Activated CD4-positive, alpha-beta memory T cell treated with anti-CD3 and anti-CD28 coated beads, Interleukin-2, amount 10 ng/mL, durations not matched to agents 7 days and 5 days (primary cell): ENCODE data around the gene FADS2. TPM values are rescaled to one million over a fixed set of nuclear protein-coding genes. Genes with fewer than 3 reads are reported as not detected.
A peak's percentile ranks its signal among the peaks of the same experiment; 100 is the strongest.

Experiments used
- CTCF ChIA-PET: fragments of 350-600 bp; sonication (Branson Sonifier 250); formaldehyde crosslinking; loops from one replicate; lab custom pipeline; 2021; ENCODE audit warnings: antibody characterized with exemption, inconsistent platforms; lab: Charles Lee
- POLR2A ChIA-PET: fragments of 350-600 bp; sonication (Branson Sonifier 250); formaldehyde crosslinking; loops from one replicate; lab custom pipeline; 2021; ENCODE audit warnings: antibody characterized with exemption; lab: Charles Lee
- DNase-seq: peaks from one replicate; pipeline ENCODE4 v3.0.0-alpha.2; 2020
- H3K27ac Mint-ChIP-seq: one replicate; pipeline ENCODE4 v1.8.0; 2021; ENCODE audit warnings: mild to moderate bottlenecking, mixed read lengths
- H3K27me3 Mint-ChIP-seq: one replicate; pipeline ENCODE4 v1.8.0; 2021; ENCODE audit warnings: mixed read lengths
- H3K36me3 Mint-ChIP-seq: one replicate; pipeline ENCODE4 v1.8.0; 2021; ENCODE audit warnings: low read depth, mixed read lengths
- H3K4me1 Mint-ChIP-seq: one replicate; pipeline ENCODE4 v1.8.0; 2021; ENCODE audit warnings: mixed read lengths
- H3K4me3 Mint-ChIP-seq: one replicate; pipeline ENCODE4 v1.8.0; 2021; ENCODE audit warnings: mild to moderate bottlenecking, mixed read lengths
- H3K9me3 Mint-ChIP-seq: one replicate; pipeline ENCODE4 v1.8.0; 2021; ENCODE audit warnings: mixed read lengths
- total RNA-seq, 2 experiments: library from RNA; stranded (reverse); gene quantifications; one replicate each; pipeline ENCODE4 v1.2.3, GENCODE V29; 2021

FADS2 gene
- total RNA-seq, 2 experiments from 2014 or later: 251 to 253 TPM

DNA sequence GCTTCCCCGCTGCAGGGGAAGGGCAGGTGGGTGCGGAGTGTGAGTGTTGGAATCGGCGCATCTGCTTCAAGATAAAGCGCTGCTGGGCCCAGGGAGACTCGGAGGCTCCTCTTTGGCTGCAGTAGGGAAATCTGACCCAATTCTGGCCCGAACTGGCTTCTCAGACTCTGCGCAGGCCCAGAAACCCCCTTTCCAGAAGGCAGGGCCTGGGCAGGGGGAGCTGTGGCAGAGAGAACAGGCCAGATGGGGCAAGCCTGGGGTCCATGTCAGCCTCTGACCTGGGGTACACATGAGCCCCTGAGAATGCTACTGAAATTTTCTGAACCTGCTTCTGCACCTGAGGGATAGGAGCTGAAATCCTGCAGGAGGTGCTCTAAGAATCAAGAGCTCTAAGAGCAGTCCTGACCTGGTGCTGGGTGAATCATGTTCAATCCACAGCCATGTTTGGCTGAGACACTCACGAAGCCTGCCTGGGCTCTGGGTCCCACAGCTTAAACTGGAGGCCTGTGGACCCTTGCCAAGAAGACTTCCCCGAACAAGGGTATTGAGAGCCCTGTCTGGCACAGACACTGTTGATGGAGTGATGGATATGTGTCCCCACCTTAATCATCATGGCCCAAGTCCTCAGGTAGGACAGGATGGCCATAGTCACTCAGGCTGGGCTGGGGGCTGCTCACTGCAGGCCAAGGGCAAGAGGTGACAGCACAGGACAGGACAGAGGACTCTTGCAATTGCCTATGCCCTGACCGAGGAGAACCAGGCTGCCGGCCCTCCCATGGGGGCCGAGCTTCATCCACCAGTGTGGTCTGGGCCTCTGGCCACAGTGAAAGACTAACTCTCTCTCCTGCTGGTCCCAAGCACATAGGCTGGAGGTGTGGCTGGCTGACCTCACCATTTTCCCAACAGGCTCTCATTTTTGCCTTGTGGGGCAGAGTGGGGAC is 82.4 kb downstream of the FADS2 start:
- no peak for DNase-seq
- ChIA-PET POLR2A (no interaction called here), CTCF (interaction anchor here (0.7 to 2.2 kb wide), 3 partner anchors 172 to 198 kb away, joined by 3 to 6 read pairs (median 4); no protein-coding TSS in a partner anchor)
- H3K9me3 Mint-ChIP-seq: no peaks in the 10 kb centered on the region
- no peaks in the 10 kb centered on the region for H3K4me1 Mint-ChIP-seq
- no peak overlapping the region for H3K27ac Mint-ChIP-seq
- no peak overlapping the region for H3K4me3 Mint-ChIP-seq
- peaks cover 10% of the 10 kb centered on the region for H3K27me3 Mint-ChIP-seq
- H3K36me3 Mint-ChIP-seq: no peaks in the 10 kb centered on the region

DNA sequence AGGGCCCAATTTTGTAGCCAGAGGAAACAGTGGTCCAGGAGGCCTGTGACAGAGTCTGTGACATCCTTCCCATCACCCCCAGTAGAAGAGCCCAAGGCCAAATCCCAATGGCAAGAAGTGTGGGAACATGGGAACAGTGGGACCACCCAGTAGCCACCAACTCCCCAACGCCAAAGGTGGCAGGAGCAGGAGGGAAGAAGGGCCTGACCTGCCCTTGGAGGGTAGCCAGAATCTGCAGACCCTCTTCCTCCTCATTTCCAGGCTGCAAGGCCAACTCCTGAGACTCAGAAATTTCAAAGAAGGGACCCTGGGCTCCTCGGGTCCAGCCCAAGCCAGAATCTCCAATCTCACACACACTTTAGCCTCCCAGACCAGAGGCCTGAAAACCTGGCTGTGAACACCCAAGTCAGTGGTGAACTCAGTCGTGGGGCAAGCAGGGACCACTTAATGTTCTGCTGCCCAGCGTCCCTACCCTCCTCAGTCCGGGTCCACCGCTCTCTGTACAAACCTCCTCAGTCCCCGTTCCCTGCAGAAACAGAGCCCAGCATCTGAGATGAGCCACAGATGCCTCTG is 83.1 kb downstream of the FADS2 start:
- ChIA-PET POLR2A (no interaction called here), CTCF (no interaction called here)
- no peaks in the 10 kb centered on the region for H3K9me3 Mint-ChIP-seq
- no peak overlapping the region for H3K4me3 Mint-ChIP-seq
- peaks cover 11% of the 10 kb centered on the region for H3K27me3 Mint-ChIP-seq
- no peaks in the 10 kb centered on the region for H3K4me1 Mint-ChIP-seq
- no peak overlapping the region for H3K27ac Mint-ChIP-seq
- no peak for DNase-seq
- no peaks in the 10 kb centered on the region for H3K36me3 Mint-ChIP-seq

GRCh38 chr11:61911701-61912529 is 83.8 kb downstream of the FADS2 start:
- no peak overlapping the region for H3K27ac Mint-ChIP-seq
- CTCF ChIA-PET: no interaction called here

GRCh38 chr11:61912530-61912898 is 84.4 kb downstream of the FADS2 start:
- Mint-ChIP-seq H3K4me3 (no peak overlapping the region), H3K27me3 (peaks cover 17% of the 10 kb centered on the region), H3K9me3 (no peaks in the 10 kb centered on the region), H3K4me1 (no peaks in the 10 kb centered on the region), H3K36me3 (no peaks in the 10 kb centered on the region), H3K27ac (no peak overlapping the region)
- POLR2A ChIA-PET: no interaction called here
- no peak for DNase-seq
- CTCF ChIA-PET: no interaction called here

More at GRCh38 chr11:61911701-61912529, 83.8 kb downstream of the FADS2 start:
- no peaks in the 10 kb centered on the region for H3K9me3 Mint-ChIP-seq
- H3K4me1 Mint-ChIP-seq: no peaks in the 10 kb centered on the region
- DNase-seq: no peak
- peaks cover 17% of the 10 kb centered on the region for H3K27me3 Mint-ChIP-seq
- no peaks in the 10 kb centered on the region for H3K36me3 Mint-ChIP-seq
- POLR2A ChIA-PET: no interaction called here
- H3K4me3 Mint-ChIP-seq: no peak overlapping the region

GRCh38 chr11:61912991-61913698 is 85.0 kb downstream of the FADS2 start:
- CTCF ChIA-PET: no interaction called here

DNA sequence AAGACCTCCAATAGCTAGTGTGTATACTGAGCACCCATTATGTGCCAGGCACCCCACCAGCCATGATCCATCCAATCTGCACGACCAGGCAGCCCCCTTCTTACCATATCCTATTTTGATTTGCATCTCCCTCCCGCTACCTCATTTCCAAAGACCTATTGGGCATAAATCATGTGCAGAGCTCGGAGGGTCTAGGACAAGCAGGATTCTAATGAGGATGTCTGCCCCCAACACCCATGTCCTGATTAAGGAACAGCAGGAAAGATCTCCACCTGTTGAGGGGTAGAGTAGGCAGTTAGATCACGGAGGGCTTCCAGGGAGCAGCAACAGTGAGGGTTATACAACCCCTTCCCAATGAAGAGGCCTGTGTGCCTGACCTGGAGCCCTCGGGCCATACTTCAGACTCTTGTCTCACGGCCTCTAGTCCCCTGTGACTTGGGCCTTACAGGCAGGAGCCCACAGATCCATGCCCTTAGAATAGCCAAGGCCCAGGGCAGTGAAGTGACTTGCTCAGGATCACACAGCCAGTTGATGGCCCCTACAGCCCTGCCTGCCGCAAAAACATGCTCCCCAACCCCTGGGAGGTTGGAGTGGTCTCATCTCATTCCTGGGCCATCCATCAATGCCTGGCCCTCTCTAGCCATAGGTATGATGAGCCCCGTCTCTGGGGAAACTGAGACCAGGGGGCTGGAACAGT is 85.7 kb downstream of the FADS2 start:
- Mint-ChIP-seq H3K36me3 (no peaks in the 10 kb centered on the region), H3K27ac (no peak overlapping the region), H3K27me3 (peaks cover 30% of the 10 kb centered on the region), H3K4me1 (peaks cover 8% of the 10 kb centered on the region), H3K4me3 (no peak overlapping the region), H3K9me3 (no peaks in the 10 kb centered on the region)
- ChIA-PET POLR2A (no interaction called here), CTCF (no interaction called here)
- no peak for DNase-seq

More at GRCh38 chr11:61912991-61913698, 85.0 kb downstream of the FADS2 start:
- DNase-seq: no peak
- H3K9me3 Mint-ChIP-seq: no peaks in the 10 kb centered on the region
- H3K4me3 Mint-ChIP-seq: no peak overlapping the region
- peaks cover 23% of the 10 kb centered on the region for H3K27me3 Mint-ChIP-seq
- peaks cover 6% of the 10 kb centered on the region for H3K4me1 Mint-ChIP-seq
- H3K27ac Mint-ChIP-seq: no peak overlapping the region
- POLR2A ChIA-PET: no interaction called here
- no peaks in the 10 kb centered on the region for H3K36me3 Mint-ChIP-seq

DNA sequence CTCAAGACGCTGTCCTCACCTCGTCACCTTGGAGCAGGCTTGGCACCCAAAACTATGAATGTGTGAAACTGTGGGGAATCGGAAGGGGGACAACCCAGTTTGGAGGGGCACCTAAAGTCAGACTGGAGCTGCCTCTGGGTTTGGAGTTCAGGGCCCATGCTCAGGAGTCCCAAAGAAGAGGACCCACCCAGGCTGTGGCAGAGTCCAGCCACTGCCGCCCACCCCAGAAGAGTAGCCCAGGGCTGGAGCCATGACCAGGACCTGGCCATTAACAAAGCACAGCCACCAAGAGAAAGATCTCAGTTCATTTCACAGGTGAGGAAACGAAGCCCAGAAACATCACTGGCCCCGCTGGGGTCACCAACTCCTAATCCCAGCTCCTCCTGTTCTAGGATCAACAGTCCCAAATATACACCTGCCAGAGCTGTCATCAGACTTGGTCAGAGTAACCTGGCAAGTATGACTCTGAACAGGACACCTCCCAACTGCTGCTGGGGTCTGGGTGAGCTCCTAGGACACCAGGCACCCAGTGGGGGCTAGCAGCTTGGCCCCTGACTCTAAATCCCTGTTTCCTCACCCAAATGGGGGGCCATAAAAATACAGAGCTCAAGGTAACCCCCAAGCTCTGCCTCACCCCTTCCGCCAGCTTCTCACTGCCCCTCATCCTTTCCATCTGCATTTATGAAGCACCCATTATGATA is 86.5 kb downstream of the FADS2 start:
- H3K27ac Mint-ChIP-seq: no peak overlapping the region
- CTCF ChIA-PET: no interaction called here
- peaks cover 8% of the 10 kb centered on the region for H3K4me1 Mint-ChIP-seq
- H3K4me3 Mint-ChIP-seq: no peak overlapping the region
- no peak for DNase-seq
- peaks cover 36% of the 10 kb centered on the region for H3K27me3 Mint-ChIP-seq
- H3K36me3 Mint-ChIP-seq: no peaks in the 10 kb centered on the region
- POLR2A ChIA-PET: no interaction called here
- H3K9me3 Mint-ChIP-seq: no peaks in the 10 kb centered on the region

GRCh38 chr11:61916737-61917333 is 88.7 kb downstream of the FADS2 start:
- no peaks in the 10 kb centered on the region for H3K36me3 Mint-ChIP-seq
- no peak for DNase-seq
- no peaks in the 10 kb centered on the region for H3K9me3 Mint-ChIP-seq
- CTCF ChIA-PET: no interaction called here
- POLR2A ChIA-PET: no interaction called here
- no peak overlapping the region for H3K27ac Mint-ChIP-seq
- peak overlapping the region; percentile 39 for H3K4me3 Mint-ChIP-seq
- H3K4me1 Mint-ChIP-seq: peaks cover 8% of the 10 kb centered on the region
- H3K27me3 Mint-ChIP-seq: peaks cover 48% of the 10 kb centered on the region

Other genes starting within 250 kb of the FADS2 start
- not detected for gene SYT7, start 247.2 kb upstream of the FADS2 start, total RNA-seq
- gene DAGLA, start 147.9 kb upstream of the FADS2 start, total RNA-seq: under 1 TPM; 0.10 to 0.13 TPM
- 1 to 10 TPM; 4.6 to 4.9 TPM for gene MYRF, start 75.7 kb upstream of the FADS2 start, total RNA-seq
- 100 to 1,000 TPM; 192 to 196 TPM for gene TMEM258, start 35.7 kb upstream of the FADS2 start, total RNA-seq
- gene FEN1, start 35.4 kb upstream of the FADS2 start, total RNA-seq: 100 to 1,000 TPM; 104 to 105 TPM
- gene FADS1, start 11.3 kb upstream of the FADS2 start, total RNA-seq: 10 to 100 TPM; 63.6 to 68.2 TPM
- 1 to 10 TPM; 5.2 to 5.4 TPM for gene FADS3, start 63.2 kb downstream of the FADS2 start, total RNA-seq
- not detected for gene RAB3IL1, start 89.3 kb downstream of the FADS2 start, total RNA-seq
- gene BEST1, start 122.1 kb downstream of the FADS2 start, total RNA-seq: under 1 TPM; 0.25 to 0.30 TPM
- 1,000 to 10,000 TPM; 1,164 to 1,189 TPM for gene FTH1, start 139.3 kb downstream of the FADS2 start, total RNA-seq